ENCODE measurements around the gene RASIP1.

Gene RASIP1

DNA sequence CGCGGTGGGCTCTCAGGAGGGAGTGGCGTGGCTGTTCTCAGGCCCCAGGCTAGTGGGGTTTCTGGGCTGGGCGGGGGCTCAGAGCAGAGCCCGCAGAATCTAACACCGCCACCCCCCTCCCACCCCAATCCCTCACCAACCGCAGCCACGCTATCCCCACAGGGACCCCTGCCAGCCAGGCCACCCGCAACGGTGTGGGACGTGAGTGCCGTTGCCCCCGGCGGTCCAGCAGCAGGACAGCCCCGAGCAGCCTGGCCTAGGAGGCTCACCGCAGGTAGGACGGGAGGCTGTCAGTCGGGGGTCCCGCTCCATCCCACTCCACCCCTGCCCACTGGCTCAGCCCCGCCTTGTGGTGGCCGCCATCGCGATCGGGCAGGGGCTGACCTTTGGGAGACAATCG lies 67.4 kb downstream of the RASIP1 start, which contains the start of gene NTN5:
NTN5 (minus strand) TSS at position 24 of the 400 bp plus-strand sequence. CDS start 2,031 bp downstream, outside the sequence.
- no peak for DNase-seq

GRCh38 chr19:48671446-48671995 lies 68.9 kb downstream of the RASIP1 start:
- no peak for DNase-seq

DNA sequence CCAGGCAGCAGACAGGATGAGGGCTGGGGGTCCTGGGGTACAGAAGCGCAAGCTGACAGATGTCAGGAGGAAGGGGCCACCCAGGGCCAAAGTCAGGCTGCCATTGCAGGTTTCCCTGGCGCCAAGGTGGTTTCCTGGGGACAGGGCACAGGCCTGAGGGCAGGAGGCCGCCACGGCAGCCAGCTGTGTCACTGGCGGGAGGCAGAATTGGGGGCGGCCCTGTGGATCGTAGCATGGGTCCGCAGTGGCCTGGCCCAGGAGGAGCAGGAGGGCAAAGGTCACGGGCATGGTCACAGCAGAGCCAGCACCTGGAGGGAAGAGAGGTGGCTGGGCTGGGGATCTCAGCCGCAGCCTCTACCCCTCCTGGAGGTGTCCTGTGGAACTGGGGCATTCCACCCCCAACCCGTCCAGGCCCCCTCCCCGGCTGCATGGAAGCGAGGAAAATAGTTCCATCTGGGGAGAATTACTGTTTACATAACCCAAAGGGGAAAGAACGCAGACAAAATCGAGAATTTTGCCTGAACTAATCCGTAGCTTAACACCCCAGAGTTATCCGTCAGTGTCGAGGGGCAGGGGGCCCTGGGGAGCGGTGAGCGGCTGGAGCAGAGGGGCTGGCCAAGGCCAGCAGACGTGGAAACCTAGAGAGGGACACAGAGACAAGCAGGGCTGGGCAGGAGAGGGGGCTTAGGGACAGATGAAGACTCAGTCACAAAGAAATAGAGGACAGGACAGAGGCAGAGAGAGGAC lies 69.5 kb downstream of the RASIP1 start:
- DNase-seq = no peak
